Fibroblast of lung (primary cell): ENCODE measurements around the gene GPR149.

Source experiments
- EZH2 ChIP-seq: IDR thresholded peaks from 2 replicates; pipeline ENCODE4 v1.5.1; 2012; ENCODE audit warnings: low read length, control low read depth, mild to moderate bottlenecking; ENCODE audit errors: missing control alignments
- TF ChIP-seq, protein P1 (sequence below), 2 donors: IDR thresholded peaks in 1 of 2; conservative IDR thresholded peaks in 1 of 2; 1 replicate in 1 of 2; 2 replicates in 1 of 2; pipeline ENCODE4 v1.5.1; 2011 to 2012; ENCODE audit warnings: low read length in 2 of 2, control low read depth in 1 of 2, inconsistent platforms in 1 of 2, low read depth in 1 of 2, mild to moderate bottlenecking in 1 of 2

DNA sequence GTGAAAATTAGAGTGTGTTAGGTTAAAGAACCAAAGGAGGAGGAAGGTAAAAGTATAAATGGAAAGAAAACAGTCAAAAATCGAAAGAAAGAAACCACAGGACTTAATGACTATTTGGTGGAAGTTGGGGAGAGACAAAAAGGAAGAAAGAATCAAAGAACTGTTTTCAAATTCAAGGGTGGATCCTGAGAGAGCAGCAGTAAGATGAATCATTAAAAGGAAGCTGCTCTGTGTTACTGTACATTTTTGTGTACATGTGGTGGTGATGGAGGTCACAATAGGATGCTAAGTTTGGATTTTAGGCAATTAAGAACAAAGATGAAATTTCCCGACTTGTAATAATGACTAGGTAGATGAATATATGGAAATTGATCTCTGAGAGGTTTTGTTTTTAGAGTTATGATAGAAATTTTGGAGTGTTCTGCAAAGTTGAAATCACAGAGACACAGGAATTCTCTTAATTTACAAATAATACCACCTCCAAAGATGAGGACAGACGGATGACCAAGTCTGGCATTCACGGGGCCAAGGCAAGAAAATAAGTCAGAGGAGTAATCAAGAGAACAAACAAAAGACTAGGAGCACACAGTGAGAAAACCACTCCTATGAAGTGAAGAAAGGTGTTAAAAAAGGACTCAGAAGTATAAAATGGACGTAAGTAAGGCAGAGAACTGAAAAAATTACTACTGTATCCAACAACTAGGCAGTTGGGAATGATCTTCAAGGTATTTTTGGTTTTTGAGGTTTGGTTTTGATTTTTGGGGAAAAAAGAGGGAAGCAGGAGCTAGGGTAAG, 112.8 kb downstream of the GPR149 start:
- TF ChIP-seq, protein P1, sequence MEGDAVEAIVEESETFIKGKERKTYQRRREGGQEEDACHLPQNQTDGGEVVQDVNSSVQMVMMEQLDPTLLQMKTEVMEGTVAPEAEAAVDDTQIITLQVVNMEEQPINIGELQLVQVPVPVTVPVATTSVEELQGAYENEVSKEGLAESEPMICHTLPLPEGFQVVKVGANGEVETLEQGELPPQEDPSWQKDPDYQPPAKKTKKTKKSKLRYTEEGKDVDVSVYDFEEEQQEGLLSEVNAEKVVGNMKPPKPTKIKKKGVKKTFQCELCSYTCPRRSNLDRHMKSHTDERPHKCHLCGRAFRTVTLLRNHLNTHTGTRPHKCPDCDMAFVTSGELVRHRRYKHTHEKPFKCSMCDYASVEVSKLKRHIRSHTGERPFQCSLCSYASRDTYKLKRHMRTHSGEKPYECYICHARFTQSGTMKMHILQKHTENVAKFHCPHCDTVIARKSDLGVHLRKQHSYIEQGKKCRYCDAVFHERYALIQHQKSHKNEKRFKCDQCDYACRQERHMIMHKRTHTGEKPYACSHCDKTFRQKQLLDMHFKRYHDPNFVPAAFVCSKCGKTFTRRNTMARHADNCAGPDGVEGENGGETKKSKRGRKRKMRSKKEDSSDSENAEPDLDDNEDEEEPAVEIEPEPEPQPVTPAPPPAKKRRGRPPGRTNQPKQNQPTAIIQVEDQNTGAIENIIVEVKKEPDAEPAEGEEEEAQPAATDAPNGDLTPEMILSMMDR (conservative IDR thresholded peaks at IDR 0.05 in 1 of 2, IDR thresholded peaks at IDR 0.05 in 1 of 2; ENCODE audit: low read depth in 1 of 2, low read length in 2 of 2) = no peak
- TF ChIP-seq EZH2 = no peak
